D341Med (cell line): ENCODE measurements around the gene ZNF30.
A peak's percentile ranks its signal among the peaks of the same experiment; 100 is the strongest.
"Not testable (repeated sequence)": the region's sequence is repeated elsewhere in the genome, so short reads cannot be mapped to it uniquely, and the experiment has no call there.

Source experiments
- DNase-seq: peaks from one replicate; pipeline ENCODE4 v3.0.0; 2012; ENCODE audit warnings: low spot score

ZNF30 gene

GRCh38 chr19:34926685-34927375 lies at the start of gene ZNF30:
Gene ZNF30 (plus strand): TSS chr19:34926903. CDS start chr19:34929948, 3,045 bp downstream.
- DNase-seq = peak; percentile 97

- no peak for DNase-seq
Observed at GRCh38 chr19:34879563-34879962, 47.1 kb upstream of the ZNF30 start.

- DNase-seq = no peak
Observed at GRCh38 chr19:34880034-34880433, 46.7 kb upstream of the ZNF30 start.

GRCh38 chr19:34881982-34882381 lies 44.7 kb upstream of the ZNF30 start:
- no peak for DNase-seq

GRCh38 chr19:34888091-34888490 lies 38.6 kb upstream of the ZNF30 start:
- DNase-seq = peak; percentile 5

- DNase-seq = no peak
Observed at GRCh38 chr19:34900245-34900644, 26.5 kb upstream of the ZNF30 start.

- no peak for DNase-seq
Observed at GRCh38 chr19:34904664-34905527, 21.8 kb upstream of the ZNF30 start.

GRCh38 chr19:34910770-34911169 lies 15.9 kb upstream of the ZNF30 start:
- DNase-seq = no peak

- not testable (repeated sequence) for DNase-seq
Observed at GRCh38 chr19:34917144-34917543, 9.6 kb upstream of the ZNF30 start.

GRCh38 chr19:34918190-34918589 lies 8.5 kb upstream of the ZNF30 start:
- DNase-seq = no peak

- not testable (repeated sequence) for DNase-seq
Observed at GRCh38 chr19:34920090-34920786, 6.5 kb upstream of the ZNF30 start.

GRCh38 chr19:34925278-34925855 lies 1.3 kb upstream of the ZNF30 start:
- DNase-seq = no peak

GRCh38 chr19:34926361-34926684 lies 380 bp upstream of the ZNF30 start:
- DNase-seq = no peak

GRCh38 chr19:34932494-34932893 lies 5.8 kb downstream of the ZNF30 start:
- DNase-seq = no peak

- DNase-seq = no peak
Observed at GRCh38 chr19:34936184-34936583, 9.5 kb downstream of the ZNF30 start.

- no peak for DNase-seq
Observed at GRCh38 chr19:34938886-34939285, 12.2 kb downstream of the ZNF30 start.

GRCh38 chr19:34943861-34944573 lies 17.3 kb downstream of the ZNF30 start:
- DNase-seq = no peak

- no peak for DNase-seq
Observed at GRCh38 chr19:34953092-34953491, 26.4 kb downstream of the ZNF30 start.

- no peak for DNase-seq
Observed at GRCh38 chr19:34957830-34958751, 31.4 kb downstream of the ZNF30 start.

- DNase-seq = no peak
Observed at GRCh38 chr19:34959021-34959420, 32.3 kb downstream of the ZNF30 start.
